Liver (tissue), 9 donors: ENCODE measurements around the gene C1QTNF1. TPM values are rescaled to one million over a fixed set of nuclear protein-coding genes. Genes with fewer than 3 reads are reported as not detected.

ENCODE experiments used
- DNase-seq: peaks from one replicate; pipeline ENCODE4 v3.0.0-alpha.2; 2017; ENCODE audit warnings: low spot score
- H3K27ac ChIP-seq, 2 donors: one replicate each; pipeline ENCODE4 v1.7.0; 2013; ENCODE audit warnings: inconsistent platforms in 2 of 2, low read length in 2 of 2, control low read depth in 1 of 2, low read depth in 1 of 2, mild to moderate bottlenecking in 1 of 2
- H3K27me3 ChIP-seq, 4 donors: one replicate each; pipeline versions ENCODE4 v1.6.1 to v1.7.0; 2013; ENCODE audit warnings: low read length in 3 of 4, inconsistent platforms in 1 of 4, mild to moderate bottlenecking in 1 of 4, moderate library complexity in 1 of 4; ENCODE audit not compliant: control insufficient read depth in 4 of 4, insufficient read depth in 4 of 4
- H3K36me3 ChIP-seq, 4 donors: one replicate each; pipeline versions ENCODE4 v1.6.1 to v1.7.0; 2013; ENCODE audit warnings: low read length in 3 of 4, mild to moderate bottlenecking in 3 of 4, low read depth in 1 of 4, moderate library complexity in 1 of 4; ENCODE audit not compliant: control insufficient read depth in 4 of 4, insufficient read depth in 3 of 4
- H3K4me1 ChIP-seq, 4 donors: one replicate each; pipeline versions ENCODE4 v1.6.1 to v1.7.0; 2013; ENCODE audit warnings: low read length in 3 of 4, mild to moderate bottlenecking in 3 of 4, moderate library complexity in 1 of 4; ENCODE audit not compliant: control insufficient read depth in 4 of 4, insufficient read depth in 4 of 4
- H3K4me3 ChIP-seq, 3 donors: one replicate each; pipeline versions ENCODE4 v1.6.1 to v1.7.0; 2013; ENCODE audit warnings: low read length in 3 of 3, control low read depth in 1 of 3, low read depth in 1 of 3, mild to moderate bottlenecking in 1 of 3
- H3K9ac ChIP-seq, 2 donors: one replicate each; pipeline ENCODE4 v1.7.0; 2013; ENCODE audit warnings: low read length in 2 of 2, mild to moderate bottlenecking in 2 of 2, moderate library complexity in 2 of 2, control low read depth in 1 of 2, low read depth in 1 of 2
- H3K9me3 ChIP-seq, 4 donors: one replicate each; pipeline versions ENCODE4 v1.6.1 to v1.7.0; 2013; ENCODE audit warnings: low read length in 3 of 4; ENCODE audit not compliant: control insufficient read depth in 4 of 4
- ATF3 ChIP-seq: IDR thresholded peaks from 2 replicates; pipeline ENCODE4 v1.6.1; 2016; ENCODE audit warnings: antibody characterized with exemption
- GABPA ChIP-seq, 2 donors: IDR thresholded peaks in 1 of 2; conservative IDR thresholded peaks in 1 of 2; 2 replicates each; pipeline ENCODE4 v1.6.1; 2016; ENCODE audit warnings: antibody characterized with exemption in 2 of 2, mild to moderate bottlenecking in 1 of 2, moderate library complexity in 1 of 2
- JUND ChIP-seq, 2 donors: IDR thresholded peaks; 2 replicates each; pipeline ENCODE4 v1.6.1; 2016; ENCODE audit warnings: antibody characterized with exemption in 2 of 2
- RAD21 ChIP-seq, 2 donors: IDR thresholded peaks; 2 replicates each; pipeline ENCODE4 v1.6.1; 2016; ENCODE audit warnings: antibody characterized with exemption in 2 of 2, mild to moderate bottlenecking in 2 of 2
- RXRA ChIP-seq, 2 donors: IDR thresholded peaks; 2 replicates each; pipeline ENCODE4 v1.6.1; 2017 to 2018; ENCODE audit warnings: antibody characterized with exemption in 2 of 2, mild to moderate bottlenecking in 1 of 2
- SP1 ChIP-seq: IDR thresholded peaks from 2 replicates; pipeline ENCODE4 v1.6.1; 2018; ENCODE audit warnings: antibody characterized with exemption, mild to moderate bottlenecking
- YY1 ChIP-seq: IDR thresholded peaks from 2 replicates; pipeline ENCODE4 v1.6.1; 2016; ENCODE audit warnings: antibody characterized with exemption, mild to moderate bottlenecking
- ZBTB33 ChIP-seq: IDR thresholded peaks from 2 replicates; pipeline ENCODE4 v1.6.1; 2016; ENCODE audit warnings: antibody characterized with exemption
- WGBS: extraction: QIAGEN DNeasy Blood & Tissue Kit; methylation state at CpG from one replicate; pipeline ENCODE4 v1.1.7; 2013; 5-methylcytosine and 5-hydroxymethylcytosine counted together
- polyA plus RNA-seq, 2 donors: library from polyadenylated mRNA; stranded (reverse) in 1 of 2; unstranded in 1 of 2; fragments of 200-250 nt in 1 of 2; fragments of >200 nt in 1 of 2; fragmentation: Nextera tagmentation in 1 of 2; extraction: Ambion mirVana in 1 of 2; gene quantifications; one replicate each; pipeline versions ENCODE4 v1.2.1 to v1.2.3, GENCODE V29; 2013 to 2015
- total RNA-seq, 2 donors: library from RNA; depleted of rRNA; stranded (reverse); fragments of >200 nt; gene quantifications; one replicate each; pipeline ENCODE4 v1.2.3, GENCODE V29; 2014
- donor health status: healthy.
- donor health status: healthy.
- donor health status: healthy.
- donor health status: healthy.
- donor health status: healthy.

Gene C1QTNF1
- total and polyA plus RNA-seq, 4 donors = 0.56 to 54.6 (median 16.1) TPM

GRCh38 chr17:79085154-79085920 is 61.4 kb downstream of the C1QTNF1 start:
- WGBS = 94% methylated on average over 30 of the region's 30 CpGs
- no peaks in the 10 kb centered on the region for H3K27me3 ChIP-seq
- no peak overlapping the region for H3K9ac ChIP-seq
- no peak for DNase-seq
- H3K4me1 ChIP-seq = no peaks in the 10 kb centered on the region
- no peak overlapping the region for H3K4me3 ChIP-seq
- H3K36me3 ChIP-seq = peaks cover 4 to 48% (median 8%) of the 10 kb centered on the region in 4 donors
- H3K27ac ChIP-seq = no peak overlapping the region
- TF ChIP-seq YY1 (no peak), RXRA (IDR thresholded peaks at IDR 0.05) (no peak), GABPA (IDR thresholded peaks at IDR 0.05 in 1 of 2, conservative IDR thresholded peaks at IDR 0.05 in 1 of 2) (no peak)
- no peaks in the 10 kb centered on the region for H3K9me3 ChIP-seq

GRCh38 chr17:79085921-79086551 is 62.1 kb downstream of the C1QTNF1 start:
- no peak overlapping the region for H3K4me3 ChIP-seq
- H3K9me3 ChIP-seq = no peaks in the 10 kb centered on the region
- TF ChIP-seq ZBTB33 (no peak), JUND (IDR thresholded peaks at IDR 0.05) (no peak)
- H3K4me1 ChIP-seq = peaks cover 0 to 3% (median 0%) of the 10 kb centered on the region in 4 donors
- H3K27ac ChIP-seq = no peak overlapping the region
- H3K36me3 ChIP-seq = peaks cover 0 to 42% (median 8%) of the 10 kb centered on the region in 4 donors
- WGBS = 94% methylated on average over 28 of the region's 28 CpGs
- H3K27me3 ChIP-seq = no peaks in the 10 kb centered on the region
- H3K9ac ChIP-seq = no peak overlapping the region
- DNase-seq = no peak

GRCh38 chr17:79086609-79087427 is 62.8 kb downstream of the C1QTNF1 start:
- TF ChIP-seq SP1 (no peak), ATF3 (no peak), RAD21 (IDR thresholded peaks at IDR 0.05) (no peak)
- Histone ChIP-seq H3K9me3 (no peaks in the 10 kb centered on the region), H3K27me3 (no peaks in the 10 kb centered on the region), H3K4me3 (no peak overlapping the region), H3K9ac (no peak overlapping the region), H3K27ac (no peak overlapping the region), H3K4me1 (peaks cover 0 to 3% (median 0%) of the 10 kb centered on the region in 4 donors), H3K36me3 (peaks cover 0 to 39% (median 8%) of the 10 kb centered on the region in 4 donors)
- DNase-seq = no peak
- WGBS = 82% methylated on average over 33 of the region's 33 CpGs
